NCI-H2171 (cell line): ENCODE data around the gene ARFIP2.

ENCODE experiments used
- DNase-seq: peaks from one replicate; lab custom pipeline; 2025; lab: John Stamatoyannopoulos, UW

Gene ARFIP2

DNA sequence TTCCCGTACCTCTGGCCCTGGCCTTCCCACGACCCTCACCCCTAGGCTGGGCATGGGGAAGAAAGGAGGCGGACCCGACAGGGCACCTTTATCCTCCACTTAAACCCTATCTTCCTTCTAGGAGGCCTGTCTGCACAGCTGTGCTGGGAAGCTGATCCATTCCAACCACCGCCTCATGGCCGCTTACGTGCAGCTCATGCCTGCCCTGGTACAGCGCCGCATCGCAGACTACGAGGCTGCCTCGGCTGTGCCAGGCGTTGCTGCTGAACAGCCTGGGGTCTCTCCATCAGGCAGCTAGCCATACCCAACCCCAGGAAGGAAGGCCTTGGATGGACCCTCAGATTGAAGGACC lies 769 bp upstream of the ARFIP2 start:
- DNase-seq, result no peak

DNA sequence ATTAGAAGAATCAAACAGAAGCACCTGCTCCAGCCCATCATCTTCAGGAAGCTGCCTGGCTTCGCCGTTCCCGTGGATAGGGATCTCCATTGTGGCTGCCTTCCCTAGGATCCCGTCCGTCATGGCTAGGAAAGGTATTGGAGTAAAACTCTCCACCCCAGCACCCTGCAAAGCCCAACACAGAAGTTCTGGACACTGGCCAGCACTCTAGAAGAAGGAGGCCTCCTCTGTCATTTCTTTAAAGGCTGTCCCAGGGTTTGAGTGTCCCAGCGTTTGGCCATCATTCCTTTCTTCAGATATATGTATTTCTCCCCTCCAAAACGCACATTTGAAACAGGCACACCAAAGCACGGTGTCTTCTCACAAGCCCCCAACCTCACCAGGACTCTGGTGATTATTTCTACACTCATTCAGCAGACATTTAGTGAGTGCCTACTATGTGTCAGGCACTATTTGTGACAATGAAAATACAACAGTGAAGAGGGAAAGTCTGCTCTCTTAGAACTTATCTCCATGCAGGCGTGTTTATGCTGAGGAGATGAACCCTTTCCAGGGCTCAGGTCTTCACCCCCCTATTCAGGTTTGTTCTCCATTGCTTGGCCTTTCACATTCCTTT lies 724 bp downstream of the ARFIP2 start:
- DNase-seq, result no peak

DNA sequence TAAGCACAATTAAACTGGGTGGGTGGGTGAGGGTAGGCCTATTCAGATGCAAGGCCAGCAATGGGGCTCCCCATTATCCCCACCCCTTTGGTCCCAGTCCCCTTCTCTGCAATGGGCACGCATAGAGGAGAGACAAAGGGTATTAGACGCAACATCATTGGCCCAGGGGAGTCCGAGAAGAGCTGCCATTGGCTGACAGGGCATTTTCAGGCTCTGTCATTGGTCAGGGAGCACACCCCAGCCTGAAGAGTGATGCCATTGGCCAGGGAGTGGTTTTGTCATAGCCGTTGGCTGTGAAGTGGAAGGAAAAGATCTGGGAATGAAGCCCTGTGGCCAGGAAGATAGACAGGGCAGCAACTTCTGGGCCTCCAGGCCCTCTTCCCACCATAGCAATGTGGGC lies 4.6 kb downstream of the ARFIP2 start:
- no peak for DNase-seq

DNA sequence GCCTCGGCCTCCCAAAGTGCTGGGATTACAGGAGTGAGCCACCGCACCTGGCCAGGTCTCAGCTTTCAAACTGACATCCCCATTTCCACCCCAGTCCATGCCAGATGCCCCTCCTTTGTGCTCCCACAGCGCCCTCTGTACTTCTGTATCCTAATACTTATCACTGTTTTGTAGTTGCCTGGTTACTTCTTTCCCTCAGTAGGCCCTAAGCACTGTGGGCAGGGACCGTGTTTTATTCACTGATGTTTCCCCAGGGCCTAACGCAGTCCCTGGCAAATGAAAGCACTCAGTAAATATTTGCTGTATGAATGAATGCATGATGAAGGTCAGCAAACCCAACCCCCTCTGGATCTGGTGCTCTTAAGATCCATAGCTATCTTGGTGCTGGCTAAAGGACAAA lies 5.2 kb downstream of the ARFIP2 start:
- no peak for DNase-seq

DNA sequence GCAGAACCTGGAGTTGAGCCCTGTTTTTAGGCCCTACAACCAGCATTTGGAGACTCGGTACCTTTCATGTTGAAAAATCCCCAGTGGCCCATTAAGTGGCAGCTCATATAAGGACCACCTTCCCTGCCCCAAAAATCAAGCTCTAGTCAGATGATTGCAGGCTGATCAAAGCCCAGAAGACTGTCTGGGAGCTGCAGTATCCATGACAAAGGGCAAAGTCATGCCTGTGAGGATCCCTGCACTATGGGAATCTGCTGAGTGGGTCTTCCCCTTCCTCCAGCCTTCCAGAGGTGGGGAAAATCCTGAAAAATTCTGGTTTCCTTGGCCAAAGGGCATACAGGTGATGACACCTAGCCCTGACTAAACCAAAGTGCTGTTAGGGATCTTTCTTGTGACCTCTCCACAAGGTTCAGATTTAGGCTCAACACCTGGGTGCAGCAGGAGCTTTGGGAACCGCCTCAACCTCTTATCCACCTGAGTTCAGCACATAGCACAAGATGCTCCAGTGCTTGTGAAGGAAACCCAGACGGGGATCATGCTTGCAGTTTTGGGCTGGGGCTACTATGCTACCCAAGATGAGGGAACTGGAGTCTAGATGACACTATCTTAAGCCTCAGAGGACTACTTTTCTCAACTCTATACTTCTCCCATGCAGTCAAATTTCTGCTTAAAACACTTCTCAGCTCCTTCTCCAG lies 6.2 kb downstream of the ARFIP2 start:
- DNase-seq, result no peak

DNA sequence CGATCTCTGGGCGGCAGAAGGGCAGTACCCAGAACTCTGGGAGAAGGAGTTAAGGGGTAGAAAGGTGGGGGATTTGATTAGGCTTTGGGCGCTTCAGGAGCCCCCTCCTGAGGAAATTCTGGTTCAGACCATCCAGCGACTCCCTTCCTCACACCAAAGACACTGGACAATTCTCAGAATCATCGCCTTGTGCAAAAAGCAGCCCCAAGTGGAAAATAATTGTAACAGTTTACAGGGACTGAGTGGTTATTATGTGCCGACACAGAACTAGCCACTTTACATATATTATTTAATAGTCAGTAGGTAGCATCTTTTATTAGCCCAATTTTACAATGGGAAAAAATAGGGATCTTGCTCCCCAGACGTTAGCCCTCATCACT lies 6.7 kb downstream of the ARFIP2 start:
- no peak for DNase-seq

DNA sequence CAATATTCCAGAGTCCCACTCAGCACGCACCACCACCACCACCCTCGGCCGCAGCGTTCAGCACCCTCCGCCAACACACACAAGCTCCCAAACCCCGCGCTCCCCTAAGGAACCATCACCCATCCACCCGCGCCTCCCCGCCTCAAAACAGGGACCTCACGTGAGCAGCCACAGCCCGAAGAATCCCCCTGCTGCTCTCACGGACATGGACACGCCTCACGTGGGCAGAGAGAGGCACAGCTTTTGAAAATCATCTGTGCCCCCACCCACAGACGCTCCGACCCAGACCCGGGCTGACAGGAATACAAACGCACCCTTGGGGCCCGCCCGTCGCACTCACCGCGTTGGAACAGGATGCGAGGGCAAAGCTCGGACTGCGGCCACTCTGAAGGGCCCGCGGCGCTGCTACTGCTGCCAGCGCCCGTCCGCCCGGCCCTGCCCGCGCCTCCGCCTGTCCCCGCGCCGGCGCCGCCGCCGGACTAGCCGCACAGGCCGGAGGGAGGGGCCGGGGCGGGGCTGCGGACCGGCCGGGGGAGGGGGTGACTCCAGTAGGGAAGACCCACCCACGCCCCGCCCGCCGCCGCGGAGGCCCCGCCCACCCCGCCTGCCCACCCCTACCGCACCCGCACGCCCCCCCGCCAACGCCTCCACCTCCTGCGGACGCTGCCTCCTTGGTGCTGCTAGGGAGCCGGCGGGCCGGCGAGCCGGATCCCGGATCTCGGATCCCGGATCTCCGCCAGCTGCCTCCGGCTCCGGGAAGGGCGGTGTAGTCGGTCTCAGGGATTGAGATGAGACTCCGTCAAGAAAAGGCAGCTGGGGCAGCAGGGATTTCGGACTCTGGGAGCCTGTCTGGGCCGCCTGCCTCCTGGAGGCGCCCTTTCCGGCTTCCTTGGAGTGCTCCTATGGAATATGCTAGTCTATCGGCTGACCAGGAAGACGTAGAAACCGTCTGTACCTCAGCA lies 7.4 kb downstream of the ARFIP2 start, which contains the start of gene TRIM3:
TSS of gene TRIM3 (minus strand) at position 491 of the 962 bp plus-strand sequence. CDS start 8,246 bp downstream, outside the sequence.
- peak; percentile 60 for DNase-seq

DNA sequence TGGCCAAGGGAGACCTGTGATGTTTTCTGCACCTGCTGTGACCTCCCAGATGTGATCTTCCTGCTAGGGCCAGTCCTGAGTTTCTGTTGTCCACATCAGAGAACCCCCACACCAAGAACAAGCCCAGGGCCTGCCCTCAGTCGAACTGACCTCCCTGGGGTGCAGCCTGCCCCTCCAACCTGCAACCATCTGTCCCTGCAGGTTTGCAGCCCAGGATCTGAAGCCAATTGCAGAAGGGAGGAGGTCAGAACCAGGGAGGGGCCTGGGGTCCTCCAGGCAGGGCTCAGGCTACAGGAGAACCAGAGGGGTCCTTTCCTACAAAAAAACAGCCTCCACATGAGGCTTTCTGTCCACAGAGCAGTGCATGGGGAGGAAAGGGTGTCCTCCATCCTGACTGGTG lies 8.2 kb downstream of the ARFIP2 start:
- DNase-seq, result no peak

DNA sequence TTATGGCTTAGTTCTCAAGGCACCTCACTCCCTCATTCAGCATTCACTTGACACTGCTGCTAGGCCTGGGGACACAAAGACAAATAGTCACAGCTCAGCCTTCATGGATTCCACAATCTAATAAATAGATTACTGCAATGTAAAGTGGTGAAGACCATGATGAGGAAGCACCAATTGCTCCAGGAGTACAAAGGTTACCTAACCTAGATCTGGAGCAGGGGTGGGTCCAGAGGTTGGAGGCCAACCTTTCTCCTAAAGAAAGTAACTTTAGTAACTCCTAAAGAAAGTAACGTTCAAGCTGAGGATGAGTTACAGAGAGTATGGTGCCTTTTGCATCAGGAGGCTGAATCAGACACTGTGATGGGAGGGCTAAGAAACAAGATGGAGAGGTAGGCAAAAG lies 11.5 kb downstream of the ARFIP2 start:
- DNase-seq, result no peak

DNA sequence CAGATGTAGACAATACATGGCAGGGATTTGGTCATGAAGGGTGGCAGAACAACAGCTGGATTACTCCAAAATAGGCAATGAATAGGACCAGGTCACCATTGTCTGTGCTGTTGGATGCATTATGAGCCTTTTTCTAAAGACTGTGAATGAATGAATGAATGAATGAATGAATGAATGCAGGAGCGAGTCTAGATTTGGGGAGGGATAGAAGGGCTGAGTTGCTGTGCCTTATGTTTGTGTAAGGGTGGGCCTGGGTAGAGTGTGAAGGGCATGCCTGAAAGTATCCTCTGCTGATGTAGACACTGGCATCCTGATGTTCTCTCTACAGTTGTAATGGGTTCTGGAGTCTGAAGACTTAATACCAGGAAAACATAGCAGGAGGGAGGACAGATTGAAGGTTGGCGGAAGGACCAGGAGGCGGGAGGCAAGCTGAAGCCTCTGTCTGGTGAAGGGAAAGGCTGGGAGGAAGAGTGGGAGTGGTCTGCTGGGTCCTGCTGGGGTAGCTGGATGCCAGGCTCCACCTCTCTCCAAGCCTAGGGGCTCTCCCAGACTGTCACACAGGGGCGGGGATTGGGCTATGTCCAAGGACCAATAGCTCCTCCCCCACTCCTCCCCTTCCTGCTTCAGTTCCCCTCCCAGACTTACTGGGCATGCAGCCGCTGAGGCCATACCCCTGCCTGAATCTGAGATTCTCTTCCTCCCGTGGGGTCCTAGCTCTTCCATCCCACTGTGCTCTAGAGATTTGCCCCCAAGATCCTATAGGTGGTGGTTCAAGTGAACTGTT lies 12.2 kb downstream of the ARFIP2 start:
- no peak for DNase-seq

DNA sequence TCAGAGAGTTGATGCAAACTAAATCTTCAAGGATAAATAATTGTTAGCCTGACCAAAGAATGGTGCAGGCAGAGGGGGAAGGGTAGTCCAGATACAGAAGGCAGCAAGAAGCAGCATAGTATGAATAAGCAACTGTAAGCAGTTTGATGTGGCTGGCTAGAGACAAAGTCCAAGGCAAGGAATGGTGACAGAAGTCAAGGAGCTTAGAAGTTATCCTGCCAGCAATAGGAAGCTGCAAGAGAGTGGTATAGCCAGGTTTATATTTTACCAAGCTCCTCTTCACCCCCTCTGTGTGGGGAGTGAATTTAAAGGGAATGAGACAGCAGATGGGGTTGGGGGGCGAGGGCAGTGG lies 22.1 kb downstream of the ARFIP2 start:
- no peak for DNase-seq

DNA sequence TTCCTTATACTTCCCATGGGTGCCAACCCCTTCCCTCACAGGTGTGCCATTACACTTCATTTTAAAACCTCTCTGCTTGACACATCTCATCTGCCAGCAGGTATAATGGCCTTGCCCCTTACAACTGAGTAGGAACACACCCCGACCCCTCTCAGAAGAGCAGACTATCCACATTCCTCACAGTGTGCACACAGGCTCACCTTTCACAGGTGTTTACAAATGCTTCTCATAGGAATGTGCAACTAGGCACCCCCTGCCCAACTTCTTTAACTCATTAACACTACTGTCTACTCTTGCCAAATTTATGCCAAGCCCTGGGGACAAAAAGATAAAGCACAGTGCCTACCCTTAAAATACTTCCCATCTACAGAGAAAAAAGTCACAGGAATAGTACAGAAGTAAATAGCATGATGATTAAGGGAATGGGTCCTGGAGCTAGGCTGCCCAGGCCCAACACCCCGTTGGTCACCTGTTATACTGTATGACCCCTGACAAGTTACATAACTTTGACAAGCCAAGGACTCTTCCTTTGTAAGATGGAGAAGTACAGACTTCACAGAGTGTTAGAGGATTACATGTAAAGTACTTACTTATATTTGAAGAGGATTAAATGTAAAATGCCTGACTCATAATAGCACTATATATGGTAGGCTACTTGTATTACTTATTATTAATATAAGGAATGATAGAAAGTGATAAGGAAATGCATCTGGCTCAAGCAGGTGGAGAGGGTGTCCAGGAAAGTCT lies 22.6 kb downstream of the ARFIP2 start:
- DNase-seq, result no peak

DNA sequence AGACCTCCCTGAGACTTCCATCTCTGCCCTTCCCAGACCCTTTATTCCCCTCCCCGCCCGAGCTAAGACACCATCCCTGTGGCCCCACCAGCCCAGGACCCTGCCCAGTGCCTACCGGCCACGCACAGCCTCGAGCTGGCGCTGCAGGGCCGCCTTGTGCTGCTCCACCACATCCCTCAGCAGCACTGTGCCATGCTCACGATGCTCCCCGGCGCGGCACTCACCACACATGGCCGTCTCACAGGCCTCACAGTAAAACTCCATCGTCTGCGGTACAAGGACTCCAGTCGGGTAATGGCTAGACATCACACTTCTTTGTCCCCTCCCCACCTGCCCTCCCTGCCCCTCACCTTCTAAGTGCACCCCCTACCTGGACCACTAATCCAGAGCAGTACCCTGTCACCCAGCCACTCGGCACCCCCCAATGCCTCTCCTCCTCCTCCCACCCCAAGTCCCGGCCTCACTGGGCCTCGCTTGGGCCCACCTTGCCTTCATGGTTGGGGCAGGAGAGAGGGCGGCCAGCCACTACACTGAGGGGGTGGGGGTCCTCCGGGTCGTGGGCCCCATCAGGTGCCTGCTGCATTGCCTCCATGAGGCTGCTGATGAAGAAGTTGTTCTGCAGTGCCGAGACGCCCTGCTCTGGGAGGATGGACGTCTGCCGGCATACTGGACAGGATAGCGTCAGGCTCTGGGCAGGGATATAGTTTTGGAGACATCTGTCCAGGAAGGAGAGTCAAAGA lies 23.4 kb downstream of the ARFIP2 start:
- no peak for DNase-seq

DNA sequence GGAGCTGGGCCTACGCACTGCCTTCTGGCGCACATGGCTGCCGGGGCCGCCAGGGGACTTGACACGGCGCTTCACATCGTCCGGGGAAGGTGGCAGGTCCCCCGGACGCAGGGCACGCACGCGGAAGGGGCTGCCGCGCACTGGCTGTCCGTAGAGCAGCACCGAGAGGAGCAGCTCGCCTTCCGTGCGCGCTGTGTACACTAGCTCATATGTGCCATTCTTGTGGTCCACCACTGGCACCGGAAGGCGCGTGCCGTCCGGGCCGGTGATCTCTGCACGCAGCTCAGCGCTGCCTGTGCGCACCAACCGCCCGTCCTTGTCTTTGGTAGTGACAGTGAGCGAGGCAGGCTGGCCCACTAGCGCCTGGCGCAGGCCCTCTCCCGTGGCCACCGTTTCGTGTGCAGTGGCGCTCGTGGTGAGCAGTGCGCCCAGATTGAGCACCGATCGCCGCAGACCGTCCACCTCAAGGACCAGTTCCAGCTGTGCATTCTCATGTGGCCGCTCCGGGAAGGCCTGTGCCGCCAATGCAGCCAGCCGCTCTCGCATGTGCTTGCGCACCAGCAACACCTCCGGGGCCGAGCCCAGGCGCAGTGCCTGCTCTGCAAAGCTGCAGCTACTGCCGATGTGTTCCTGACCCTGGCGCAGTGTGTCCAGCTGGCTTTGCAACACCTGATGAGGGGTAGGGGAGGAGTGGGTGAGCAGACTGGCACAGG lies 24.6 kb downstream of the ARFIP2 start:
- no peak for DNase-seq

DNA sequence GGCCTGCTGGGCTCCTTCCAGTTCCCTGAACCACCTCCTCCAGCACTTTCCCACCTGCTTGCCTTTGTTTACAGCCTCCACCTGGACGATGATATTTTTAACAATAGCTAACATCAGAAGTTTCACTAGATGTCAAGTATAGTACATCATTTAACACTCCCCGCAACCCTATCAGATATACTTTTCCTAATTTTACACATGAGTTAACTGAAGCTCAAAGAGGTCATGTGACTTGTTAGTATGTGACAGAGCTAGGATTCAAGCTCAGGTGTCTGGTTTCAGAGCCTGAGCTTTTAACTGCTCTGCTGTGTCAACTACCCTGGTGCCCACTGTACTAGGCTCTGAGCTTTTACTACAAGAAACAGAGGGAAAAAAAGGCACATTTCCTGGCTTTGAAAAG lies 26.1 kb downstream of the ARFIP2 start:
- DNase-seq, result no peak

DNA sequence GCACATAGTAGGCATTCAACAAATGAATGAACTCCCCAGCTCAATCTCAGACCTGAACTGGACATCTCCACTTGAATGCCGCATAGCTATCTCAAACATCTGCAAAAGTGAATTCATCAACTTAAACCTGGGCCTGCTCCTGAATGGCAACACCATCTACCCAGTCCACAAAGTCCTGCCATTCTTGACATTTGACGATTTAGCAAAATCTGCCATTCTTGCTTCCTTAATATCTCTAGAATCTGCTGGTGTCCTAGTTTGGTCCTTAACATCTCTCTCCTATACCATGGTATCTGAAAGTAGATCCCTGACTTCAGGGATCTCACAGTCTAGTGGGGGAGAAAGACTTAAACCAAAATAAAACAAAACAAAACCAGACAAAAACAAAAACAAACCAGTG lies 28.0 kb downstream of the ARFIP2 start:
- DNase-seq, result no peak

DNA sequence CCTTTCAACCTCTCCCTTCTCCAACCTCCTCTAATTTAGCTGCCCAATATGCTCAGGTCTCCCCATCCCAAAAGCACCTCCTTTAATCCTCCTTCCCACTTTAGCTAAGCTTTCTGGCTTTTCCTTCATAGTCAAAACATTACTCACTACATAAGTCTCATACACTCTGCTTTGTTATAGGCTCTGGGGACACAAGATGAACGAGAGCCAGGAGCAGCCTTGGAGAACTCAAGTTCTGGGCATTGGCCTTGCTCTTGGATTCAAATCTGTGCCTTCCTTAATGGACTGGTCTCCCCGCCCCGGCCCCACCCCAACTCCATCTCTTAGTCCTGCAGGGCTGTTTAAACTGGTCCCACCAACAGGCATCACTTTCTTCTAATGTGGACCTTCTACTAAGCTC lies 28.9 kb downstream of the ARFIP2 start:
- DNase-seq, result no peak

DNA sequence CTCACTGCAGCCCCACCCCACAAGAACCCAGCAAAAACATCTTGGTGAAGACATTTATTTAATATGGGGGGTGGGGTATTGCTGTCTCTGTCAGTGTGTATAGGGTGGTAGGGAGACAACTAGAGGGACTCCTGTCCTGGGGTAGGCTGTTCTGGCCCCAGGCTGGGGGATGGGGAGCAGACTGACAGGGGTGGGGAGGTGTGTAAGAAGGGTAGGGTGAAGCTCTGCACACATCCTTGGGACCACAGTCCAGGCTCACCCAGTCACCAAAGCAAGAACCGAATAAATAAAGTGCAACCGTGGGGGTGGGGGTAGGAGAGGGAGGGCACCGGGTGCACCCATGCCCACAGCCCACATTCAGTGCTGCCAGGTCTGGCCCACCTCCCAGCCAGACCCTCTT lies 32.6 kb downstream of the ARFIP2 start:
- no peak for DNase-seq

DNA sequence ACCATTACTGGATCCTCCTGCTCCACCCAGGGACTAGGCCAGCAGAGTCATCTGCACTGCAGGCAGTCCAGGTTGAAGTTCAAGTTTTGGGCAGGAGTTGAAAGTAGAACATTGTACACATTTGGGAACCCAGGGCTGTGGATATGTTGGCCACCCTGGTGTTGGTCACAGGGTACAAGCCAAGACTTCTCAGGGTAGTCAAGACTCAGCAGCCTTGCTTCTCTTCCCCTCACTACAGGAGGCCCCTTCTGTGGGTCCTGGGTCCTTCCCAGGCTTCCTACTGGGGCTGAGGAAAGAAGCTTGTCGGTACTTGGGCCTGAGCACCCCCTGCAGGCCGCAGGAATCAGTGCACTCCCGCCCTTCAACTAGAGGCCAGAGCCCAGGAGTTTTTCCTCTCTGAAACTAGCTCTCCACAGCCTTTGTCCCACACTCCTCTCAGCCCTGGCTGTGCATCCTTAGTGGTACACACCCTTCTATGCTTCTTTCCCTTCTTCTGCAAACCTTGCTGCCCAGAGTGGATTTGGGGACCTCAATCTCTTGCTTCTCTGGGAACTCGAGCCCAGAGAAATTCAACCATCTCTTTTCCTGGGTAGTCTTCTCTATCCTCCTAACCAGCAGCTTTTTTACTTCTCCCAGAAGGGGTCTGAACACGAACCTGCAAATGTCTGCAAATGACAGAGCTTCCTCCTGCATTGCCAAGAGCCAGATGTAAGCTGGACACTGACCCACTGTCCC lies 37.7 kb downstream of the ARFIP2 start:
- DNase-seq, result no peak
